Keratinocyte (primary cell): Measurements from ENCODE around the gene SPAG5.

Experiments used
- EZH2 ChIP-seq: IDR thresholded peaks from one replicate; pipeline ENCODE4 v1.6.1; 2012; ENCODE audit warnings: inconsistent platforms, mild to moderate bottlenecking, low read length, moderate library complexity
- TF ChIP-seq, protein P1 (sequence below), 3 experiments: IDR thresholded peaks in 1 of 3; conservative IDR thresholded peaks in 1 of 3; optimal IDR thresholded peaks in 1 of 3; 2 replicates in 2 of 3; 3 replicates in 1 of 3; pipeline versions ENCODE3 to v1.5.1; 2011; ENCODE audit warnings: low read length in 3 of 3, mild to moderate bottlenecking in 3 of 3, moderate library complexity in 2 of 3, control low read depth in 1 of 3, inconsistent platforms in 1 of 3; ENCODE audit not compliant: insufficient read depth in 2 of 3; ENCODE audit errors: extremely low read depth in 1 of 3

DNA sequence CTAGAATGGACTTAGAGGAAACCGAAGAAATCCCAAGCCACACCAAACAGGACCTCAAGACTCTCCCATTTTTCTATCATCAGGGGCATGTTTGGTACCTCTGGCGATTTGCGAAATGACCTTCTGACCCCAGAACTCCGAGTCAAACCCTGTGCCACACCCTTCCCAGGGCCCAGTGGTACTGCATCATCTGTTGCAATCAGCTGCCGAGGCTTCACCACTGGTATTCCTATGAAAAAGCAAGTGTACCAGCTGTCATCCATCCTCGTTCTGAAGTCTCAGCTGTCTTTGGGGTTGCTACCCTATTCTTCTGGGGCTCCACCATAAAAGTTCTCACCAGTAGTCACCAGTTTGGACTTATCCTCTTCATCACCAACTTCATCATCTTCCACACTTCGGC lies 17.5 kb upstream of the SPAG5 start:
- TF ChIP-seq, protein P1, sequence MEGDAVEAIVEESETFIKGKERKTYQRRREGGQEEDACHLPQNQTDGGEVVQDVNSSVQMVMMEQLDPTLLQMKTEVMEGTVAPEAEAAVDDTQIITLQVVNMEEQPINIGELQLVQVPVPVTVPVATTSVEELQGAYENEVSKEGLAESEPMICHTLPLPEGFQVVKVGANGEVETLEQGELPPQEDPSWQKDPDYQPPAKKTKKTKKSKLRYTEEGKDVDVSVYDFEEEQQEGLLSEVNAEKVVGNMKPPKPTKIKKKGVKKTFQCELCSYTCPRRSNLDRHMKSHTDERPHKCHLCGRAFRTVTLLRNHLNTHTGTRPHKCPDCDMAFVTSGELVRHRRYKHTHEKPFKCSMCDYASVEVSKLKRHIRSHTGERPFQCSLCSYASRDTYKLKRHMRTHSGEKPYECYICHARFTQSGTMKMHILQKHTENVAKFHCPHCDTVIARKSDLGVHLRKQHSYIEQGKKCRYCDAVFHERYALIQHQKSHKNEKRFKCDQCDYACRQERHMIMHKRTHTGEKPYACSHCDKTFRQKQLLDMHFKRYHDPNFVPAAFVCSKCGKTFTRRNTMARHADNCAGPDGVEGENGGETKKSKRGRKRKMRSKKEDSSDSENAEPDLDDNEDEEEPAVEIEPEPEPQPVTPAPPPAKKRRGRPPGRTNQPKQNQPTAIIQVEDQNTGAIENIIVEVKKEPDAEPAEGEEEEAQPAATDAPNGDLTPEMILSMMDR (optimal IDR thresholded peaks at IDR 0.05 in 1 of 3, IDR thresholded peaks at IDR 0.05 in 1 of 3, conservative IDR thresholded peaks at IDR 0.05 in 1 of 3; ENCODE audit: extremely low read depth in 1 of 3, insufficient read depth in 2 of 3, low read length in 3 of 3), result no peak
- no peak for TF ChIP-seq EZH2
